Karpas-422 (cell line): Measurements from ENCODE around the gene LMCD1. TPM values are rescaled to one million over a fixed set of nuclear protein-coding genes. Genes with fewer than 3 reads are reported as not detected.

Source experiments
- DNase-seq: peaks from one replicate; pipeline ENCODE4 v3.0.0-alpha.2; 2015
- H2AFZ ChIP-seq: fragments of 200-600 bp; sonication (generic); 2 replicates; pipeline ENCODE4 v1.6.1; 2014; ENCODE audit warnings: antibody characterized with exemption, low read length, mixed read lengths
- H3K27ac ChIP-seq: fragments of 200-600 bp; sonication (generic); 2 replicates; pipeline ENCODE4 v1.5.1; 2014; ENCODE audit warnings: mild to moderate bottlenecking, low read length, moderate library complexity
- H3K27me3 ChIP-seq: fragments of 200-600 bp; sonication (generic); 2 replicates; pipeline ENCODE4 v1.6.1; 2014; ENCODE audit warnings: low read length, mixed read lengths
- H3K36me3 ChIP-seq: fragments of 200-600 bp; sonication (generic); 2 replicates; pipeline ENCODE4 v1.6.1; 2014; ENCODE audit warnings: low read length, mixed read lengths; ENCODE audit not compliant: insufficient read depth
- H3K4me1 ChIP-seq: fragments of 200-600 bp; sonication (generic); 2 replicates; pipeline ENCODE4 v1.6.1; 2014; ENCODE audit warnings: mild to moderate bottlenecking, low read length, mixed read lengths
- H3K4me2 ChIP-seq: fragments of 200-600 bp; sonication (generic); 2 replicates; pipeline ENCODE4 v1.6.1; 2014; ENCODE audit warnings: low read length, low read depth, mild to moderate bottlenecking; ENCODE audit not compliant: poor library complexity, severe bottlenecking
- H3K4me3 ChIP-seq: fragments of 200-600 bp; sonication (generic); 2 replicates; pipeline ENCODE4 v1.5.1; 2014; ENCODE audit warnings: mild to moderate bottlenecking, antibody characterized with exemption, low read length, mixed read lengths
- H3K79me2 ChIP-seq: fragments of 200-600 bp; sonication (generic); 2 replicates; pipeline ENCODE4 v1.6.1; 2014; ENCODE audit warnings: mild to moderate bottlenecking, low read length, mixed read lengths
- H3K9ac ChIP-seq: fragments of 200-600 bp; sonication (generic); 2 replicates; pipeline ENCODE4 v1.6.0; 2014; ENCODE audit warnings: low read length
- H3K9me2 ChIP-seq: fragments of 200-600 bp; sonication (generic), shearing (Covaris generic); replicated peaks from 2 replicates; pipeline ENCODE4 v1.6.0; 2014; ENCODE audit warnings: mild to moderate bottlenecking, low read length, moderate library complexity; ENCODE audit not compliant: insufficient read depth
- H3K9me3 ChIP-seq: fragments of 300-700, 200-600 bp; sonication (generic); 2 replicates; pipeline ENCODE4 v1.6.1; 2014; ENCODE audit warnings: low read length, mixed read lengths
- H4K20me1 ChIP-seq: fragments of 200-600 bp; sonication (generic); 2 replicates; pipeline ENCODE4 v1.6.1; 2014; ENCODE audit warnings: mild to moderate bottlenecking, antibody characterized with exemption, low read length, low read depth; ENCODE audit not compliant: insufficient read depth
- total RNA-seq: library from RNA; depleted of rRNA; stranded (reverse); fragments of >200 nt; shearing (Covaris generic); gene quantifications from 2 replicates; pipeline ENCODE4 v1.2.3, GENCODE V29; 2014; ENCODE audit warnings: low replicate concordance

The LMCD1 gene
- total RNA-seq, 1 experiment from 2014 or later: not detected

GRCh38 chr3:8563597-8563996, 62.0 kb downstream of the LMCD1 start:
- H3K9ac ChIP-seq: no peak overlapping the region
- H4K20me1 ChIP-seq: no peaks in the 10 kb centered on the region
- no peaks in the 10 kb centered on the region; the same call in 1 of the 2 replicates for H3K27me3 ChIP-seq
- H3K4me1 ChIP-seq: no peaks in the 10 kb centered on the region
- H3K36me3 ChIP-seq: no peaks in the 10 kb centered on the region
- H3K9me2 ChIP-seq: no peaks in the 10 kb centered on the region
- H3K79me2 ChIP-seq: no peaks in the 10 kb centered on the region
- H2AFZ ChIP-seq: no peak overlapping the region
- no peak overlapping the region for H3K4me2 ChIP-seq
- DNase-seq: no peak
- no peak overlapping the region for H3K4me3 ChIP-seq
- H3K9me3 ChIP-seq: no peaks in the 10 kb centered on the region
- H3K27ac ChIP-seq: no peak overlapping the region

- H4K20me1 ChIP-seq: no peaks in the 10 kb centered on the region
- H3K4me3 ChIP-seq: no peak overlapping the region
- no peaks in the 10 kb centered on the region for H3K9me2 ChIP-seq
- no peaks in the 10 kb centered on the region for H3K79me2 ChIP-seq
- H3K9me3 ChIP-seq: no peaks in the 10 kb centered on the region
- no peak overlapping the region for H3K4me2 ChIP-seq
- no peaks in the 10 kb centered on the region for H3K27me3 ChIP-seq
- H3K36me3 ChIP-seq: no peaks in the 10 kb centered on the region
- H2AFZ ChIP-seq: no peak overlapping the region
- no peak for DNase-seq
- no peak overlapping the region for H3K9ac ChIP-seq
- H3K4me1 ChIP-seq: no peaks in the 10 kb centered on the region
- H3K27ac ChIP-seq: no peak overlapping the region
Measured at GRCh38 chr3:8565376-8565775, 63.8 kb downstream of the LMCD1 start.

DNA sequence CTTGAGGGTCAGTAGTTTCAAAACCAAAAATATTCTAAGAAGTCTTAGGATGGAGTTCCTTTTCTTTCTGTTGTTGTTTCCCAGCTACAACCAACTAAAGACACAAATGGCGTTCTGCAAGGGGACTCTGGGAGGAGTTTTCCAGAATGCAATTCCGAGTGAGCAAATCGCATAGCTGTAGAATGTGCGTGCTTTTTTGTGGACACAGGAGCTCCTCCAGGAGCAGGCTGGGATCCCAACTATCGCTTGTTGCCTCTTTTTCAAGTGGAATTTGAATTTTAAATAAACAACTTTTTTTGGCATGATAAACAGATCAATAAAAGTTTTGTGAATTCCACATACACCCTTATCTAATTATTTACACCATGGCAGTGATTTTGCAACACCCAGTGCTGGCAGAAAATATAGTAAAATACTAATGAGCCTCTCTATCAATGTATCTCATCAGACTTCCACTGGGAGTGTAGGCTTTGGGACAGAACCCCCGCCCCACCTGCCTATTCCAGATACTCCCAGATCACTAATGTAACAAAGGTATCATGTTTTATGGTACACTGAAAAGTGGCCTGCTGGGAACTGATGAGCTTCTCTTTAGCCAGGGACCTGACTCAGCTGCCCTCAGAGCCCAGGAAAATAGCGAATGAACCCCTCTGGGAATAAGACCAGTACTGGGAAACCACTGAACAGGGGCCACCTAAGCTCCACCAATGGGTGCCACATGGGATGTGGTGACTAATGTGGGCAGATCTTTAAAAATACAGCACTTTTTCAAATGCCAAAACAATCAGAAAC, 66.4 kb downstream of the LMCD1 start:
- no peaks in the 10 kb centered on the region for H3K9me3 ChIP-seq
- H3K27ac ChIP-seq: no peak overlapping the region
- H3K27me3 ChIP-seq: no peaks in the 10 kb centered on the region
- no peak overlapping the region for H3K4me2 ChIP-seq
- H3K4me3 ChIP-seq: no peak overlapping the region
- H2AFZ ChIP-seq: no peak overlapping the region
- DNase-seq: no peak
- no peaks in the 10 kb centered on the region for H3K4me1 ChIP-seq
- H3K9ac ChIP-seq: no peak overlapping the region
- H3K79me2 ChIP-seq: no peaks in the 10 kb centered on the region
- no peaks in the 10 kb centered on the region for H4K20me1 ChIP-seq
- no peaks in the 10 kb centered on the region for H3K9me2 ChIP-seq
- H3K36me3 ChIP-seq: no peaks in the 10 kb centered on the region

DNA sequence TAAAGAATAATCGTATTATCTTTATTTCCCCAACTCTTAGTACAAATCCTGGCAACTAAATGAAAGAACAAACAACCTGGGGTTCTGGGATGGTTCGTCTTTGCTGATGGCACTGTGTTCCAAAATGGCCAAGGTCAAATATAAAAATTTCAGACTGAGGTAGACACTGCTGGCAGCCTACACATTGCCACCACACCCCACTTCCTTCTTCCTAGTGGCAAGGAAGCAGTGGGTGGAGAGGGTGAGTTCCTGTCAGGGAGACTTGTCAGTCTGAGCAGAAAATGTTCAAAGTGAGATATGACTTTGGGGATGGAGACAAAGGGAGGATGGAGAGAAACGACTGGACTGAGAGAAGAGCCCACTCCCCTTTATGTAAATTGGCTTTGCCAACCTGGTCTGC, 69.6 kb downstream of the LMCD1 start:
- no peak for DNase-seq
- Histone ChIP-seq H3K36me3 (no peaks in the 10 kb centered on the region), H3K4me2 (no peak overlapping the region), H3K9me2 (no peaks in the 10 kb centered on the region), H3K4me3 (no peak overlapping the region), H3K9ac (no peak overlapping the region), H3K27ac (no peak overlapping the region), H4K20me1 (no peaks in the 10 kb centered on the region), H3K79me2 (no peaks in the 10 kb centered on the region), H3K9me3 (no peaks in the 10 kb centered on the region), H3K4me1 (no peaks in the 10 kb centered on the region), H2AFZ (no peak overlapping the region), H3K27me3 (peaks cover 4% of the 10 kb centered on the region; the same call in 1 of the 2 replicates)

GRCh38 chr3:8573342-8573926, 71.8 kb downstream of the LMCD1 start:
- no peaks in the 10 kb centered on the region for H3K79me2 ChIP-seq
- H4K20me1 ChIP-seq: no peaks in the 10 kb centered on the region
- no peaks in the 10 kb centered on the region for H3K36me3 ChIP-seq
- H3K4me2 ChIP-seq: no peak overlapping the region
- no peak overlapping the region for H3K9ac ChIP-seq
- H3K4me1 ChIP-seq: no peaks in the 10 kb centered on the region
- H3K4me3 ChIP-seq: no peak overlapping the region
- H3K27me3 ChIP-seq: peaks cover 4% of the 10 kb centered on the region; the same call in 1 of the 2 replicates
- no peak for DNase-seq
- no peaks in the 10 kb centered on the region for H3K9me2 ChIP-seq
- no peak overlapping the region for H2AFZ ChIP-seq
- H3K27ac ChIP-seq: no peak overlapping the region
- H3K9me3 ChIP-seq: no peaks in the 10 kb centered on the region

DNA sequence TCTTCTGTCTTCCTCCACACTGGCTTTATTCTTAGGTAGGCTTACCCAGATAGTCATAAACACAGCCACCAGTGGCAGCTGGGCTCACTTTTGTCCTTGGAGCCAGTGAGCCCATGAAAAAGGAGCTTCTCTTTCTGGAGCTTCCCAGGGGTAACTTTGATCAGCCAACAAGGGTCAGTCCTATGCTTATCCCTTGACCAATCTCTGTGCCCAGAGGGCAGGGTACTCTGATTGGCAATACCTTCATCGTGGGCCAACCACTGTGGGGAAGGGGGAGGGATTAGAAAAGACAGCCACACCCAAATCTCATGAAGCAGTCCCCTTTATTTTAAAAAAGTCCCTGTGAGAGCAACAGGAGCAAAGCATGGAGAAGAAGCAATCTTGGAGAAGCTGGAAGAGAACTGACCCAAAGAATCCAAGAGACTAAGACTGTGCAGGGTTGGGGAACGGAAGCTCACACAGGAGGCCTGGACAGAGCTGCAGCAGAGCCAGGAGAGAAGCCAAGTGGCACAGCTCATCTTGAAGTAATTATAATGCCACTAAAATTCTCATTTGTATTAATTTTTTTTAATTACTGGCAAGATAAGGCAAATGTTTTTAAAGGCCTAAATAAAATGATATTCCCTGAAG, 72.5 kb downstream of the LMCD1 start:
- no peak overlapping the region for H3K4me2 ChIP-seq
- no peak overlapping the region for H2AFZ ChIP-seq
- no peaks in the 10 kb centered on the region for H3K9me3 ChIP-seq
- H4K20me1 ChIP-seq: no peaks in the 10 kb centered on the region
- no peaks in the 10 kb centered on the region for H3K79me2 ChIP-seq
- H3K27ac ChIP-seq: no peak overlapping the region
- H3K36me3 ChIP-seq: no peaks in the 10 kb centered on the region
- no peak overlapping the region for H3K9ac ChIP-seq
- H3K9me2 ChIP-seq: no peaks in the 10 kb centered on the region
- H3K27me3 ChIP-seq: peaks cover 4% of the 10 kb centered on the region; the same call in 1 of the 2 replicates
- no peak for DNase-seq
- H3K4me1 ChIP-seq: no peaks in the 10 kb centered on the region
- no peak overlapping the region for H3K4me3 ChIP-seq

DNA sequence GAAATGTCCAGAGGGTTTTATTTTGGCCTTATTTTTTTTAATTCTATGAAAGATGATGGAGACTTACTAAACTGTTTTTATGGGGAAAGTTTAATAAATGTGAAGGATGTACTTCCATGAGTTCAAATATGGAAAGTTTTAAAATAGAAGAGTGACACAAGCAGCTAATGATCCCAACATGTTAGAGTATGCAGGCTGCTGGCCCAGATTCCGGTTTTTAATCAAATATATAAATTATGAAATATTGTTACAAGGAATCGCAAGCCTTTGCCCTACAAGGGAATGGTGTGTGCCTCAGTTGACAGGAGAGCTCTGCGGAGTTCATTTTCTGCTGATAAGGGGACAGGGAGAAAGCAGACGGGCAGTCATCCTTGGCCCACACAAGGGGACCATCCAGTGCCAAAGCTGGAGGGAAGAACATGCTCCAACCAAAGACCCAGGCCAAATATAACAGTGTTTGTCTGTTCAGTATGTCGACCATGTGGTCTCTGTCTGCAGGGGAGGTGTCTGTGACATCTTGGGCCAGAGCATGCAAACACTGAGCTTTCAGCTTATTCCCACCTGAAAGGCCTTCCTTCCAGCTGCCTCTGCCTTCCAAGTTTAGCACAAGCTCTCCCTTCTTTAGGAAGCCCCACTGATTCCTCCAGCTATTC, 73.2 kb downstream of the LMCD1 start:
- H4K20me1 ChIP-seq: no peaks in the 10 kb centered on the region
- no peaks in the 10 kb centered on the region for H3K36me3 ChIP-seq
- no peaks in the 10 kb centered on the region for H3K4me1 ChIP-seq
- no peaks in the 10 kb centered on the region for H3K9me2 ChIP-seq
- no peaks in the 10 kb centered on the region for H3K9me3 ChIP-seq
- no peak overlapping the region for H3K4me2 ChIP-seq
- H3K4me3 ChIP-seq: no peak overlapping the region
- no peak for DNase-seq
- no peak overlapping the region for H2AFZ ChIP-seq
- peaks cover 4% of the 10 kb centered on the region; the same call in 1 of the 2 replicates for H3K27me3 ChIP-seq
- no peak overlapping the region for H3K27ac ChIP-seq
- H3K79me2 ChIP-seq: no peaks in the 10 kb centered on the region
- no peak overlapping the region for H3K9ac ChIP-seq
